Measurements from ENCODE around the gene THADA.

THADA gene

DNA sequence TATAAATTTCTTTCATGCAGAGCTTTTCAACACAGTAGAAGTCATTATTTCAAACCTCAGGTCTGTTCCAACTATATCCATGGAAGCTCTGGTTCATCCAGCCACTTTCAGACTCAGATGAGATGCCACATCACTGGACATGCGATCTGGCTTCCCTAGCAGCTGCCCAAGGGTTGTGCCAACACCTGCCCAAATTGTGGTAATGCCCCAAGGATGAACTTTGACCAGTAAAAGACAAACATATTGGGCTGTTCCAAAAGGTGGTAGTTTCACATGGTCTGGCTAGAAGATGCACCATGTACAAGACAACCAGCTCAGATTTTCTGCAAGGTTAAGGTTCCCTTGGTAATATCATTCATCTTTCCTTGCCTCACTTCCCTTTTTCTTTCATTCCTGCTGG is 101.9 kb downstream of the THADA start:
- no peak for DNase-seq (ENCODE audit: low spot score)

DNA sequence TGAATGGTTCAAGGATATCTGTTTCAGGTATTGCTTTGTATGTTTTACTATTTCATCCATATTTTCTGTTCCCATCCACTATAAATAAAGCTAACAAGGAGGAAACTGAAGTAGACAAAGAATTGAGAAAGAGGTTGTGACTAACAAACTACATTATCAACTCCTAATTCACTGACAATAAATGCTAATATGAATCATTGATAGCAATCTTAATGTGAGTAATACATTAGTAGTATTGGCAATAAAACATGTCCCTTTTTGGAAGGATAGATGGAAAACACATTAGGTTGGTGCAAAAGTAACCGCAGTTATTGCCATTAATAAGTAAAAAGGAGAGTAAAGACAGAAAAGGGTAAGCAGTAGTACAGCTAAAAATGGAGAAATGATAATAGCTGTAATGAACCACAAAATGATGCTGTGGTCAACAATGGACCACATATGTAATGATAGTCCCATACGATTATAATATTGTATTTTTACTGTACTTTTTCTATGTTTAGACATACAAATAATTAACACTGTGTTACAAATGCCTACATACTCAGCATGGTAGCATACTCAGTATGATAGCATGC is 104.7 kb downstream of the THADA start:
- DNase-seq (ENCODE audit: low spot score) = no peak

DNA sequence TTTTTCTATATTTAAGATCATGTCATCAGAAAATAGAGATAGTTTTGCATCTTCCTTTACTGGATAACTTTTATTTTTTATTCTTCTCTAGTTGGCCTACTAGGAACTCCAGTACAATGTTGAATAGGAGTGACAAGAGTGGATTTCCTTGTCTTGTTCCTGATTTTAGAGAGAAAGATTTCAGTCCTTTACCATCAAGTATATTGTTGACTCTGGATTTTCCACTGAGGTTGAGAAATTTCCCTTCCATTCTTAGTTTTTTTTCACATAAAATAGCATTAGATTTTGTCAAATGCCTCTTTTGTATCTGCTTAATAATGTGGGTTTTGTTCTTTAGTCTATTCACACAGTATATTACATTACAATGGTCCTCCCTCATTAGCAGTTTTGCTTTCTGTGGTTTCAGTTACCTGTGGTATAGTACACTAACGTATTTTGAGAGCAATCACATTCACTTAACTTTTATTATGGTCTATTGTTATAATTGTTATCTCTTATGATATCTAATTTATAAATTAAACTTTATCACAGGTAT is 105.5 kb downstream of the THADA start:
- no peak for DNase-seq (ENCODE audit: low spot score)

DNA sequence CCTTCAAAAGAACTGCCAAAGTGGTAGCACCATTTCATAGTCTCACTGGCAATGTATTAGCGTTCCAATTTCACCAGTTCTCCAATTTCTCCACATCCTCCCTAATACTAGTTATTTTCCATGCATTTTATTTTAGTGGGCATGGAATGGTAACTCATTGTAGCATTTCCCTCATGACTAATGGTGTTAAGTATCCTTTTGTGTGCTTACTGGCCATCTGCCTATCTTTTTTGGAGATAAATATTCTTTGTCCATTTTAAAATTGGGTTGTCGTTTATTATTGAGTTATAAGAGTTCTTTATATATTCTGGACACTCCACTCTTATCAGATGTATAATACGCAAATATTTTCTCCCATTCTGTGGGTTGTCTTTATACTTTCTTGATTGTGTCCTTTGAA is 107.1 kb downstream of the THADA start:
- DNase-seq (ENCODE audit: low spot score) = no peak

DNA sequence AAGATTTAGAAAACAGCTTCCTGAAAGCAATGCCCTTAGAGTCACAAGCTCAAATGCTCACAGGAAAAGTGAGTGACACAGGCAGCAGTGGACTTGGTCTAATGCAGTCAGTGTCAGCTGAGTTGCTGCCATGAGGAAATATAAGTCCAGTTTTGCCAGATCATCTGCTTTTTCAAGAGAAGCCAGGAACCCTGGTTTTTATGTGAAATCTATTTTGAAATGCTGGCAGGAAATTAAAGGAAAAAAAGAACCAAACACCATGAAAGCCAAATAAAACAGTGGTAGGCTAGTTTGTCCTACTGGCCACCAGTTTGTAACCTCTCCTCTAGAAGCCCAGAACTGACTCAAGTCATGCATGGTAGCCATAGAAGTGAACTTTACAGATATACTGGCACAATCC is 109.2 kb downstream of the THADA start:
- no peak for DNase-seq (ENCODE audit: low spot score)

DNA sequence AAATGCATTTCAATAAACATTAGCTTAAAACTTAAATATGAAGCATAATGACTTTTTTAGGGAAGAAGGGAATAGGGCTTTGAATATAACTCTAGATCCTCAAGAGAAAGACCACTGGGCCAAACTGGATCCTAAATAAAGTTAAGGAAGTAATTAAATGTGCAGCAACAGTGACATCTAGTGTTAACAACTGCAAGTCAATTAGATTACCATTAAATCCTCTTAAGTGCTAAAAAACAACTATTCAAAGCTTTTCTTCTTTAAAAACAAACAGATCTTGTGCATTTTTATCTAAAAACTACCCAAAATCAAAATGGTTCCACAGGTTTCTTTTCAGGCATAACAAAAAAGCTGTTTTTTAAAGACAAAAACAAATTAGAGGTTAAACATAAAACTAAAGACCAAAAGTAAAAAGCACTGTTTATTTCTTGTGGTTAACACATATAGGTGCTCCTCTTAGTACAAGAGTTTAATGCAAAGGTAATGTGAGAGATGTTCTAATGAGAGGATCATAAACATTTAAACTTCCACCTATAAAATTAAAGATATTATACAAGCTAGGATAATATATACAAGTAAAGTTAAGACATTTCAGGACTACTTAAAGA is 111.4 kb downstream of the THADA start:
- DNase-seq (ENCODE audit: low spot score) = peak; percentile 80

DNA sequence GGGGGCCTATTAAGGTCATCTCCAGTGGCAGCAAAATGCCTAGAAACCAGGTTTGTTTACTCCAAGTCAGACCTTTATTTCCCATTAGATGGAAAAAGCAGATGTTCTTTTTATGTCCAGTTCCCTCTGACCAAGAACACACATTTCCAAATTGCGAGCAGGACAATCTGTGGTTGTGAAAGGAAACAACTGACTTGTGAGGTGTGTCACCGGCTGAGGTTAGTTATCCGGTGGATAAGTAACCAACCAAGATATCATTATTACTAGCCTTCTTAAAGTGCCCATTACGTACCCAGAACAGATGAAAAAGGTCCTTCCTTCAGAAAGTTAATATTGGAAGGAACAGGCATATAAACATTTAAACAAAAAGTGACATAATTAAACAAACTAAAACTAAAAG is 112.9 kb downstream of the THADA start:
- no peak for DNase-seq (ENCODE audit: low spot score)

DNA sequence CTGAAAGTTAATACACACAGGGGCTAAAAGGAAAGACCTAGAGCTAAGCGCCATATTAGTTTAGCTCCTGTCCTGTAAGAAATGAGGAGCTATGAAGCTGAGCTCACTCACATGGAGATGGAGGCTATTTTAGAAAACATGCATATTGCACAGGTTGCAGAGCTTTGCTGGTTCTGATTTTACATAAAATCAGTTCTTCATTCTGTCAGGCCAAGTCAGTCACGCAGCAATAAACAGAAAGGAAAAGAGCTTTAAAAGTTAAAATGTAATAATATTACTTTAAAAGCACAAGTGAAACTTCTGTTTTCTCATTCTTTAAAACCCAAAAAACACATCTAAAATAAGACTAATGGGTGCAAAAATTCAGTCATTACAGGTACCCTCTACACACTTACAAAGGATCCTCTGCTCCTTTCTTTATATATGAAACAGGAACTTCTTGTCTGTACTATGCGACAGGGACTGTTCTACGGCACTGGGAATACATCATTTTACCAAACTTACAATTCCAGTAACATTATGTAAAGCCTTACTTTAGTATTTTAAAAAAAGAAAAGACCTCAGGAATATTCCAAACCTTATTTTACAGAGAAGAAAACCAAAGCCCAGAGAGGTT is 113.8 kb downstream of the THADA start:
- no peak for DNase-seq (ENCODE audit: low spot score)

DNA sequence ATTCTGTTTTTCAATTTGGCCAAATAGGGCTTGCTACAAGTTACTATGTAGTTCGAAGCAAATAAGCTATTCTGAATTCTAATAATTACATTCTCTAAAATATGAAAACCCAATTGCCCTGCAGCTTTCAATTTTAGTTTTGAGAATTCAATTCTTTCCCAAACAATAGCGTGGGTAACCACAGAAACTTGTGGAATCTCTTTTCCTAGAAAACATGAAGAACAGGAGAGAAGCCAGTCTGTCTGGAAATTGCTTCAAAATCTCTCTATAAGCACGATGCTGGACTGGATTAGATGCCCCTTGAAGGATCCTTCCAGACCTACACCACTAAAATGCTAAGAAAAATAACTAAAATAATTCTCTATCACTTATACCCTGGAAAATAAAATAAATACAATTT is 115.0 kb downstream of the THADA start:
- DNase-seq (ENCODE audit: low spot score) = no peak

DNA sequence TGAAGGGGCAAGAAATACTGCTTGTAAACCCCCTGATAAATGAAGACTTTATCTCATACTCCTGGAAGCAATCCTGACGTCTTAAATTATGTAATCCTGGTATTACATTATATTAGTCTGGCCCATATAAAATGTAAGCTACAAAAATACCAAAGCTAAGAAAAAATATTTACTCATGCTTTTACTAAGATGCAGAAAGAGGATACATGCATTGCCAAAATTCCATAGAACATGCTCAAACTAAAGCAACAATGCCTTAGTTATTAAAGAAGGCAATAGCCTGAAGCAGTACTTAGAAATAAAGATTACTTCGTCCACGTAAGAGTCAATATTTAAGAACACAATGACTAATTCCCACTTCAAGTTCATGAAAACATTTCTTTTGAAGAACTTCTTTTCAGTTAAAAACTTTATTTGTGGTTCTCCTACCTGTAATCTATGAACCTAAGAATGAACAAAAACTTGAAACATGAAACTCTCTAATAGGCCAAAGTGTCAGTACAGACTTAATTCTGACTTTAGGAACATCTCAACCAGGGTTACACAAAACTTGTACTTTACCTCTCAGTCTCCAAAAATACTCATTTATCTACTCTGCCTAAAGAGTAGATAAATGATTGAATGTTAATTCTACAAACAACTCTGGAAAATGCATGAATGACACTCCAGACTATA is 117.3 kb downstream of the THADA start:
- DNase-seq (ENCODE audit: low spot score) = no peak

DNA sequence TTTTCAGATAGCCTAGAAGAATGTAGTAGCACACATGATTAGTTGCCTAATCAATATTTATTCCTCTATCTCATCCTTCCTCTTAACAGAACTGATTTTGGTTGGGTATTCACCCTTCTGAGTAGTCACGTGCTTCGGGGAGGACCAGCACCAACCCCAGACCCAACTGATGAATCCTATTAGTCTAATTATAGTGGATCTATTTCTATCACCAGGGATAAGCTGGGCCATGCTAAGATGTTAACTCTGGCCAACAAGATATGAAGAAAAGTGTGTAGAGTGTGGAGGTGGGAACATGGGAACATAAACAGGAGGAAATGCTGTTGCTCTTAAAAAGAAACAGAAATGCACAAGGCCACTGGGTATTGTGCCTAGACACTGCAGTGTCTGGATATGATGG is 119.9 kb downstream of the THADA start:
- no peak for DNase-seq (ENCODE audit: low spot score)

DNA sequence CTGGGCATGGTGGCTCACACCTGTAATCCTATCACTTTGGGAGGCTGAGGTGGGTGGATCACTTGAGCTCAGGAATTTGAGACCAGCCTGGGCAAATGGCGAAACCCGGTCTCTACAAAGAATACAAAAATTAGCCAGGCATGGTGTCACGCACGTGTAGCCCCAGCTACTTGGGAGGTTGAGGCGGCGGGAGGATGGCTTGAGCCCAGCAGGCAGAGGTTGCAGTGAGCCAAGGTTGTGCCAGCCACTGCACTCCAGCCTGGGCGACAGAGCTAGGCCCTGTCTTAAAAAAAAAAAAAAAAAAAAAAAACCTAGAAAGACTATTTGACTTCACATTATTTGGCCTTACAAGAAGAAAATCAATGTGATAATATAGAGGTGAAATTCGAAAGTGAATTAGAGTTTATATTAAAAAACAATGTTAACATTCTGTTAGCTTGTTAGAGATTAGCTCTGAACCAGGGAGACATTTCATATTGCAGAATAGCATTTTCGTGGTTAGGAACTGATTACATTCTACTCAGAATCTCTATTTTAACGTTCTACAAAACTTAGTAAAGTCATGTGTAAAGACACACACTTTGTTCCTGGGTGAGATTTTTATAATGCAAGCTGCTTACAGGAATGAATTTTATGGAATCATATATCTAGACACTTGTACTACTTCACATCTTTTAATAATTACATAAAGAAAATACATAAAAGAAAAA is 120.5 kb downstream of the THADA start:
- no peak for DNase-seq (ENCODE audit: low spot score)

DNA sequence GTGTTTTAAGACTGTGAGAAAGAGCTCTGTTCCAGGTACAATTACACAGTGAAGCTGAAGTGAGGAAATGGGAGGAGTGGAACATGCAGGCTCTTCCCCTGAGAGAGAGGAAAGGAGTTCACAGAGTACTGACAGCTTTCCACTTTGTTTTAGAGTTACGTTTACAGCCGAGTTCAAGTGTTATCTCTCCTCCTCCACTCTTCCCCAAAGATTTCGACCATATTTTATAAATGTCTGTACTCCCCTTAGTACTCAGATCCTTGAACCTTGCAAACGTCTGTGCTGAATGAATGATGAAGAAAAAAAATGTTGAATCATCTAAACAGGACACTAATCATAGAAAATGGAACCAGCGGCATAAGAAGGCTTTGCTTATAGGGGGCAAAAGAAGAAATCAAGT is 121.6 kb downstream of the THADA start:
- no peak for DNase-seq (ENCODE audit: low spot score)

DNA sequence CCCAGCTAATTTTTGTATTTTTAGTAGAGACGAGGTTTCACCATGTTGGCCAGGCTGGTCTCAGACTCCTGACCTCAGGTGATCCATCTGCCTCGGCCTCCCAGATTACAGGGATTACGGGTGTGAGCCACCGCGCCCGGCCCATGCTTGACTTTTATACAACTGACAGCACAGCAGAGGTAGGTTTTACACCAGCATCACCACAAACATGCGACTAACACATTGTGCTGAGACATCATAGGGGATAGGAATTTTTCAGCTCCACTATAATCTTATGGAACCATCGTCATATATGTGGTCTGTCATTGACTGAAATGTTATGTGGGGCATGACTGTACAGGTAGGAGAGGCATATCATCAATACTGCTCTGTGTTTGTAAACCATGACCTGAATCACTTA is 122.1 kb downstream of the THADA start:
- no peak for DNase-seq (ENCODE audit: low spot score)

DNA sequence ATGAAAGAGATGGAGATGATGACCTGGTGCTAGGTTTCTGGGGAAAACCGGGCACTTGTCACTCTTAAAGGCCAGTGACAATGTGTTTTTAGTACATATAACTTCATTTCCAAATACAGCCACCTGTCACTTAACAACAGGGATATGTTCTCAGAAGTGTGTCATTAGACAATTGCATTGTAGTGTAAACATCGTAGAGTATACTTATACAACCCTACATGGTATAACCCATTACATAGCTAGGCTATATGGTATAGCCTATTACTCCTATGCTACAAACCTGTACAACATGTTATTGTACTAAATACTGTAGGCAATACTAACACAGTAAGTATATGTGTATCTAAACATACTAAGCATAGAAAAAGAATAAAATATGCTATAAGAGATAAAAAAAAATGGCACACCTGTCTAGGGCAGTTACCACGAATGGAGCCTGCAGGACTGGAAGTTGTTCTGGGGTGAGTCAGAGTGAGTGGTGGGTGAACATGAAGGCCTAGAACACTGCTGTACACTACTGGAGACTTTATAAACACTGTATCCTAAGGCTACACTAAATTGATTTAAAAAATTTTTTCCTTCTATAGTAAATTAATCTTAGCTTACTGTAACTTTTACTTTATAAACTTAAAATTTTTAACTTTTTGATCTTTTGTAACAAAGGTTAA is 123.2 kb downstream of the THADA start:
- no peak for DNase-seq (ENCODE audit: low spot score)

DNA sequence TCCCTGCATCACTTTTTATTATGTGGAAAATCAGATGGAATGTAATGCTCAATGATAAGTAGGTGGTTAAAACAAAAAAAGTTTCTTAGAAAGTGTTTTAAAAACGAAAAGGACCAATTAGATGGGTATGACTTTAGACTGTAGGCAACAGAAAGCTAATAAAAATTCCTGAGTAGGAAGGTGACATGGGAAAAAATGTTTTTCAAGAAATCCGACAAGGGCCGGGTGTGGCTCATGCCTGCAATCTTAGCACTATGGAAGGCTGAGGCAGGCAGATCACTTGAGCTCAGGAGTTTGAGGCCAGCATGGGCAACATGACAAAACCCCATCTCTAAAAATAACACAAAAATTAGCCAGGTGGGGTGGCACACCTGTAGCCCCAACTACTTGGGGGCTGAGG is 126.1 kb downstream of the THADA start:
- DNase-seq (ENCODE audit: low spot score) = no peak

DNA sequence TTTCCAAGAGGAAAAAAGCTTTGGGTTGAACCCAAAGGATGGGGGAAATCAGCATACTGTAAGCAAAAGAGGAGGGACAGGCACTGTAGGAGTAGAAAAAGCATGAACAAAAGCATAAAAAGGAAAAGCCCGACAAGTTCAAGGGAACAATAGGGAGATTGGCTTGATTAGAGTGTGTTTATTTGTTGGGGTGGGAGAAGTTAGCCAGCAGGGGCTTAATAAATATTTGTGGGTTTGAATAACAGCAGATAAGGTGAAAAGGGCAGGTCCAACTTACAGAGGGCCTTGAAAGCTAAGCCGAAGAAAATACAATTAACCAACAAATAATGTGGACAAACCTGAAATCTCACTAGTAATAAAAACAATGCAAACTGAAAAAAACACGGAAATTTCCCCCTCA is 126.7 kb downstream of the THADA start:
- DNase-seq (ENCODE audit: low spot score) = no peak

DNA sequence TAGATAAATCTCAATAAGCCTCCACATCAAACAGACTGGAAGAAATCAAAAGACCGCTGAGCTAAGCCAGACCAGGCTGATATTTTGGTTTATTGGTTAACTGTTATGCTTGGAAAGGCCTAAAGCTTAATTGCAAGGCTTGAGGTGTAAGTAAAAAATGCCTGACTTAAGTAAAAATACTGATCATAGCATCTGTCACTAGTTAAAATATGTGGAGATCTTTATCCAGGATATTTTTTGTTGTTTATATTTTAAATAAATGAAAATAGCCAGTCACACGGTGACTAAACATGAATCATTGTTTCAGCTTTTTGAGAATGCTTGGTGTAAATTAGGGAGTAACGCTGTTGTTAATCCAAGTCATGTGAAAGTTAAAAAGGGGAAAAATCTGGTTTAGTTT is 127.9 kb downstream of the THADA start:
- no peak for DNase-seq (ENCODE audit: low spot score)

DNA sequence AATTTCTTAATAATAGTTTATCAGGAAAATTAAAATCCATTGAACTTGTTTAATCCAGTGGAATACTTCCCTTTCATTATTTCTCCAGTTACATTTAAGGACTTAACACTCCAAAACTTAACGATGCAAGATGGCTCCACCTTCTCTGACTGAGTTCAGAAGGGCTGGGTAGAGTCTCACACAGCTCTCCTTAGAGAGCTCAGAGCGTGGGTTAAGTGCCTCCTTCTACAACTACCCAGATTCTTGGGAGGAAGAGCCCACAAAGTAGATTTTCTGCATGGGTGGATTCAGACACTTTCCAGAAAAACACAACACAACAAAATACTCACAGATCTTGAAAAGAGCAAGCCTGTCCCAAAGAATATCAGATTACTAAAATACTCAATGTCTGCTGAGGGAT is 130.6 kb downstream of the THADA start:
- no peak for DNase-seq (ENCODE audit: low spot score)

DNA sequence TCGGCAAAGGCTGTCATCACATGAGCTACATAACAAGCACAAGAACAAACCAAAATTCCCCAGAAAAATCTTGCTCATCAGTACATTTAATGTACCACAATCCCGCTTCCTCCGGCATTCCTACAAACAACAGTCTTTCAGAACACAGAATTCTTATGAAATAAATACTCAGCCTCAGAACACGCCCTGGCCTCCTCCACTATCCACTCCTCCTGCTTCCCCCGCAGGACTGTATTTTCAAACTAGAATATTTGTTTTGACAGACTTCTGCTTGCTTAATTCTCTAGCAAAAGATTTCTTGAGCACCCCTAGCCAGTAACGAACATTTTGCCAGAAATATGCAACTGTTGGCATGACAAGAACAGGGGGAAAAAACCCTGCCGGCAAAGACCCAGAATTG is 131.2 kb downstream of the THADA start:
- no peak for DNase-seq (ENCODE audit: low spot score)

DNA sequence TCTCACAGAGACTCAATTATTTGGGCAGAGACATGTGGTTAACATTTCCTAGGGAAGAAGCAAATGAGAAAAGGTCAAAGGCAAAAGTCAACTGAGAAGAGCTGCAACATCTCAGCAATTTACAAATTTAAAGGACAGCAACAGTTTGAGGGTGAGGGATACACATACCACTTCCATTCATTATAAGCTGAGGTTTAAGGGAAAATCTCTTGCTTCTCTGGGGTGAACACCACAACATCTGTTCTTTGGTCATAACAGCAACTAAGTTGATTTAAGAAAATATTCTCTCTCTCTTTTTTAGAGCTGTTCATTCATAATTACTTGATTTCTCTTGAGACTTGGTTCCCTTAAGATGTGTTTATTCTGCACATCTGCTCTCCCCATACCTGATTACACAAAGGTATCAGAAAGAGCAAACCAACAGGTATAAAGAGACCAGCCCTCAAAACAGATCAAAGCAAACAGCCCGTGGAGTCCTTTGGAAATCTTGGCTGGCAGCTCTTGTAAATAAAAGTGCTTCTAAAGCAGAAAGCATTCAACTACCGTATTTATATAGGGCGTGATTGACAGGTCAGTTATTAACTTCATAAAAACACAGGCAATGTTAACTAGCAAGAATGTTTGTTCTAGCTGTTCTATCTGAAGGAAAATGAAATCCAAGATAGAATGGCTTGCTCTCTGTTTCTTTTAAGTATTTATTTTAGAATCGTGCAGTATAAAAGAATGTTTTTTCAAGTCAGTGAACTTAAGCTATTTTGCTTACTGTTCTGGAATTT is 132.8 kb downstream of the THADA start:
- no peak for DNase-seq (ENCODE audit: low spot score)
